WTC11 (cell line): ENCODE measurements around the gene SPIRE2. TPM values are rescaled to one million over a fixed set of nuclear protein-coding genes. Genes with fewer than 3 reads are reported as not detected.

Experiments used
- ATAC-seq: fragments of 200-7000 bp; cut with Tn5 transposase; 2 replicates; pipeline ENCODE4 v1.10.0; 2021; ENCODE audit warnings: mild to moderate bottlenecking, moderate library complexity
- CTCF ChIA-PET: fragments of 300-600 bp; sonication (Branson Sonifier 250); formaldehyde crosslinking; loops from one replicate; lab custom pipeline; 2021; ENCODE audit warnings: antibody characterized with exemption; lab: Charles Lee
- POLR2A ChIA-PET: fragments of 350-600 bp; sonication (Branson Sonifier 250); formaldehyde crosslinking; loops from one replicate; lab custom pipeline; 2021; ENCODE audit warnings: antibody characterized with exemption; lab: Charles Lee
- DNase-seq: peaks from one replicate; pipeline ENCODE4 v3.0.0; 2021; ENCODE audit warnings: low spot score
- H3K27ac Mint-ChIP-seq: 2 replicates; pipeline ENCODE4 v1.8.0; 2021; ENCODE audit warnings: mixed read lengths
- H3K27me3 Mint-ChIP-seq: 2 replicates; pipeline ENCODE4 v1.8.0; 2021; ENCODE audit warnings: low read depth, mild to moderate bottlenecking, moderate library complexity, mixed read lengths
- H3K36me3 Mint-ChIP-seq: 2 replicates; pipeline ENCODE4 v1.8.0; 2021; ENCODE audit warnings: mixed read lengths
- H3K4me1 Mint-ChIP-seq: 2 replicates; pipeline ENCODE4 v1.8.0; 2022; ENCODE audit warnings: mixed read lengths
- H3K4me3 Mint-ChIP-seq: 2 replicates; pipeline ENCODE4 v1.8.0; 2021; ENCODE audit warnings: mild to moderate bottlenecking, moderate library complexity, mixed read lengths
- H3K9me3 Mint-ChIP-seq: 2 replicates; pipeline ENCODE4 v1.8.0; 2021; ENCODE audit warnings: mixed read lengths
- AFF4 ChIP-seq: sonication (generic); formaldehyde crosslinking; IDR thresholded peaks from 2 replicates; pipeline ENCODE4 v1.8.1; 2023; ENCODE audit warnings: mild to moderate bottlenecking, missing genetic modification reagents, borderline replicate concordance
- ATF6 ChIP-seq: sonication (generic); formaldehyde crosslinking; IDR thresholded peaks from 2 replicates; pipeline ENCODE4 v1.8.1; 2023; ENCODE audit warnings: mild to moderate bottlenecking, missing genetic modification reagents
- ETV6 ChIP-seq: sonication (generic); formaldehyde crosslinking; IDR thresholded peaks from 2 replicates; pipeline ENCODE4 v1.8.1; 2022; ENCODE audit warnings: mild to moderate bottlenecking, missing genetic modification reagents
- USF1 ChIP-seq: sonication (generic); formaldehyde crosslinking; IDR thresholded peaks from 2 replicates; pipeline ENCODE4 v1.8.0; 2022; ENCODE audit warnings: mild to moderate bottlenecking, missing genetic modification reagents
- ZNF138 ChIP-seq: sonication (generic); formaldehyde crosslinking; conservative IDR thresholded peaks from 2 replicates; pipeline ENCODE4 v1.8.1; 2022; ENCODE audit warnings: mild to moderate bottlenecking, moderate library complexity, missing genetic modification reagents
- ZNF317 ChIP-seq: sonication (generic); formaldehyde crosslinking; IDR thresholded peaks from 2 replicates; pipeline ENCODE4 v1.8.1; 2023; ENCODE audit warnings: low read depth, mild to moderate bottlenecking, moderate library complexity, missing genetic modification reagents, borderline replicate concordance
- ZNF512 ChIP-seq: sonication (generic); formaldehyde crosslinking; IDR thresholded peaks from 2 replicates; pipeline ENCODE4 v1.8.1; 2022; ENCODE audit warnings: missing genetic modification reagents, borderline replicate concordance
- total RNA-seq: library from RNA; stranded (reverse); gene quantifications from 3 replicates; pipeline ENCODE4 v1.2.3, GENCODE V29; 2021
- TF ChIP-seq, protein P1 (sequence below): sonication (generic); formaldehyde crosslinking; IDR thresholded peaks from 2 replicates; pipeline ENCODE4 v1.8.1; 2022; ENCODE audit warnings: low read depth, missing genetic modification reagents, borderline replicate concordance

Gene SPIRE2
- total RNA-seq, 1 experiment from 2014 or later = 19.7 TPM

DNA sequence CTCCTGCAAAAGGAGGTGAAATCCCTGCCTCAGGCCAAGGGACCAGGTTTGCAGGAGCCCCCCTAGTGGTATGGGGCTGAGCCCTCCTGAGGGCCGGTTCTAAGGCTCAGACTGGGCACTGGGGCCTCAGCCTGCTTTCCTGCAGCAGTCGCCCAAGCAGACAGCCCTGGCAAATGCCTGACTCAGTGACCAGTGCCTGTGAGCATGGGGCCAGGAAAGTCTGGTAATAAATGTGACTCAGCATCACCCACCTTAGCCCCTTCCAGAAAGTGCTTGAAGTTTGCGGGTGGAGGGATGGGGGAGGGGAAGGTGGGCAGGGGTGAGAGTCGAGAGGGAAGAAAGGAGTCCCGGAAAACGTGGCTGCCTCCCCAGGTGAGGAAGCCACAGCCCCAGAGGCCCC is 92.4 kb downstream of the SPIRE2 start:
- no peak for DNase-seq
- no peak overlapping the region for H3K27ac Mint-ChIP-seq
- CTCF ChIA-PET = interaction anchor here (5.7 kb wide), 1 partner anchor 11 kb away, joined by 70 read pairs; no protein-coding TSS in a partner anchor
- no peaks in the 10 kb centered on the region for H3K36me3 Mint-ChIP-seq
- H3K27me3 Mint-ChIP-seq = peaks cover 36% of the 10 kb centered on the region
- no peaks in the 10 kb centered on the region for H3K9me3 Mint-ChIP-seq
- no peak overlapping the region; the same call in 1 of the 2 replicates for H3K4me3 Mint-ChIP-seq
- H3K4me1 Mint-ChIP-seq = peaks cover 19% of the 10 kb centered on the region
- ATAC-seq = no peak
- TF ChIP-seq AFF4 (CRISPR knock-in tag) (no peak), ZNF512 (CRISPR knock-in tag) (no peak), ZNF317 (CRISPR knock-in tag) (no peak), USF1 (CRISPR knock-in tag) (no peak), ZNF138 (CRISPR knock-in tag) (no peak), ETV6 (CRISPR knock-in tag) (no peak), ATF6 (CRISPR knock-in tag) (no peak)
- TF ChIP-seq, protein P1, sequence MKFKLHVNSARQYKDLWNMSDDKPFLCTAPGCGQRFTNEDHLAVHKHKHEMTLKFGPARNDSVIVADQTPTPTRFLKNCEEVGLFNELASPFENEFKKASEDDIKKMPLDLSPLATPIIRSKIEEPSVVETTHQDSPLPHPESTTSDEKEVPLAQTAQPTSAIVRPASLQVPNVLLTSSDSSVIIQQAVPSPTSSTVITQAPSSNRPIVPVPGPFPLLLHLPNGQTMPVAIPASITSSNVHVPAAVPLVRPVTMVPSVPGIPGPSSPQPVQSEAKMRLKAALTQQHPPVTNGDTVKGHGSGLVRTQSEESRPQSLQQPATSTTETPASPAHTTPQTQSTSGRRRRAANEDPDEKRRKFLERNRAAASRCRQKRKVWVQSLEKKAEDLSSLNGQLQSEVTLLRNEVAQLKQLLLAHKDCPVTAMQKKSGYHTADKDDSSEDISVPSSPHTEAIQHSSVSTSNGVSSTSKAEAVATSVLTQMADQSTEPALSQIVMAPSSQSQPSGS (CRISPR knock-in tag) = no peak
- POLR2A ChIA-PET = no interaction called here

Other genes with a start within 250 kb of the SPIRE2 start
- gene DPEP1, start 214.8 kb upstream of the SPIRE2 start, total RNA-seq = 13.6 to 26.5 TPM (median 24.7 TPM) in 3 replicates
- gene CHMP1A, start 170.8 kb upstream of the SPIRE2 start, total RNA-seq = 69.0 to 76.6 TPM (median 76.0 TPM) in 3 replicates
- 12.0 to 12.8 TPM (median 12.2 TPM) in 3 replicates for gene SPATA33, start 170.6 kb upstream of the SPIRE2 start, total RNA-seq
- 79.8 to 102 TPM (median 81.6 TPM) in 3 replicates for gene CDK10, start 141.8 kb upstream of the SPIRE2 start, total RNA-seq
- 12.1 to 15.7 TPM (median 14.1 TPM) in 3 replicates for gene SPATA2L, start 126.8 kb upstream of the SPIRE2 start, total RNA-seq
- 3.8 to 5.6 TPM (median 4.2 TPM) in 3 replicates for gene VPS9D1, start 107.6 kb upstream of the SPIRE2 start, total RNA-seq
- gene ZNF276, start 106.9 kb upstream of the SPIRE2 start, total RNA-seq = 13.9 to 17.2 TPM (median 16.6 TPM) in 3 replicates
- gene FANCA, start 11.8 kb upstream of the SPIRE2 start, total RNA-seq = 90.5 to 98.7 TPM (median 90.8 TPM) in 3 replicates
- gene TCF25, start 45.1 kb downstream of the SPIRE2 start, total RNA-seq = 113 to 155 TPM (median 127 TPM) in 3 replicates
- gene MC1R, start 90.4 kb downstream of the SPIRE2 start, total RNA-seq = 3.4 to 3.8 TPM (median 3.5 TPM) in 3 replicates
- 150 to 209 TPM (median 163 TPM) in 3 replicates for gene TUBB3, start 94.9 kb downstream of the SPIRE2 start, total RNA-seq
- 64.5 to 64.7 TPM (median 64.6 TPM) in 3 replicates for gene DEF8, start 120.3 kb downstream of the SPIRE2 start, total RNA-seq
- gene DBNDD1, start 191.0 kb downstream of the SPIRE2 start, total RNA-seq = 74.8 to 77.0 TPM (median 75.0 TPM) in 3 replicates
- 0.07 TPM in 1 of 3 replicates, not detected in the others for gene PRDM7, start 248.9 kb downstream of the SPIRE2 start, total RNA-seq